Stomach smooth muscle (tissue), 2 donors: ENCODE measurements around the gene RXFP1.

Experiments used
- H3K27ac ChIP-seq: one replicate; pipeline ENCODE4 v1.7.0; 2013; ENCODE audit warnings: mild to moderate bottlenecking, low read length, inconsistent platforms
- H3K27me3 ChIP-seq, 2 donors: one replicate each; pipeline ENCODE4 v1.7.0; 2013; ENCODE audit warnings: low read length in 2 of 2; ENCODE audit not compliant: insufficient read depth in 2 of 2, control insufficient read depth in 1 of 2
- H3K36me3 ChIP-seq, 2 donors: one replicate each; pipeline ENCODE4 v1.7.0; 2013; ENCODE audit warnings: low read length in 2 of 2; ENCODE audit not compliant: control insufficient read depth in 2 of 2, insufficient read depth in 2 of 2
- H3K4me1 ChIP-seq: one replicate; pipeline ENCODE4 v1.7.0; 2013; ENCODE audit warnings: low read length; ENCODE audit not compliant: control insufficient read depth, insufficient read depth
- H3K4me3 ChIP-seq, 2 donors: one replicate each; pipeline ENCODE4 v1.7.0; 2013; ENCODE audit warnings: low read length in 2 of 2
- H3K9ac ChIP-seq, 2 donors: one replicate each; pipeline ENCODE4 v1.7.0; 2013; ENCODE audit warnings: low read length in 2 of 2, mild to moderate bottlenecking in 1 of 2
- H3K9me3 ChIP-seq, 2 donors: one replicate each; pipeline ENCODE4 v1.7.0; 2013; ENCODE audit warnings: low read length in 2 of 2; ENCODE audit not compliant: control insufficient read depth in 2 of 2
- donor health status: healthy.
- donor health status: Pancreatic carcinoma.

Gene RXFP1

GRCh38 chr4:158670975-158671664 lies 149.4 kb downstream of the RXFP1 start:
- peak overlapping the region; percentile 98 for H3K27ac ChIP-seq
- peak overlapping the region; percentile 75 to 99 for H3K9ac ChIP-seq
- peak overlapping the region; percentile 91 to 98 for H3K4me3 ChIP-seq

GRCh38 chr4:158671665-158671914 lies 149.9 kb downstream of the RXFP1 start, which contains the start of gene C4orf46:
Gene C4orf46, minus strand, starts transcription at chr4:158671887. Its CDS starts 86 bp downstream, at chr4:158671801.
- Histone ChIP-seq H3K4me1 (peaks cover 11% of the 10 kb centered on the region), H3K4me3 (peak within 1 kb of the TSS; percentile 91 to 98), H3K9ac (peak within 1 kb of the TSS; percentile 99 to 100), H3K9me3 (no peaks in the 10 kb centered on the region), H3K27ac (peak within 1 kb of the TSS; percentile 98), H3K36me3 (no peaks in the 10 kb centered on the region), H3K27me3 (no peaks in the 10 kb centered on the region)

More at GRCh38 chr4:158670975-158671664, 149.4 kb downstream of the RXFP1 start:
- Histone ChIP-seq H3K4me1 (peaks cover 11% of the 10 kb centered on the region), H3K9me3 (no peaks in the 10 kb centered on the region), H3K27me3 (no peaks in the 10 kb centered on the region), H3K36me3 (no peaks in the 10 kb centered on the region)

GRCh38 chr4:158671915-158672806 lies 150.5 kb downstream of the RXFP1 start, which contains the start of gene ETFDH:
Gene ETFDH, plus strand, starts transcription at chr4:158672296. Its CDS starts 161 bp downstream, at chr4:158672457.
- Histone ChIP-seq H3K27me3 (no peaks in the 10 kb centered on the region), H3K27ac (peak within 1 kb of the TSS; percentile 98), H3K4me1 (peaks cover 11% of the 10 kb centered on the region), H3K9ac (peak within 1 kb of the TSS; percentile 99 to 100), H3K36me3 (no peaks in the 10 kb centered on the region), H3K4me3 (peak within 1 kb of the TSS; percentile 91 to 98), H3K9me3 (no peaks in the 10 kb centered on the region)

GRCh38 chr4:158673633-158674032 lies 152.0 kb downstream of the RXFP1 start:
- Histone ChIP-seq H3K9me3 (no peaks in the 10 kb centered on the region), H3K36me3 (no peaks in the 10 kb centered on the region), H3K4me1 (peaks cover 11% of the 10 kb centered on the region), H3K27ac (no peak overlapping the region), H3K4me3 (no peak overlapping the region), H3K27me3 (no peaks in the 10 kb centered on the region), H3K9ac (no peak overlapping the region)

- peaks cover 4% of the 10 kb centered on the region for H3K4me1 ChIP-seq
- H3K9ac ChIP-seq, result no peak overlapping the region
- H3K27me3 ChIP-seq, result no peaks in the 10 kb centered on the region
- no peak overlapping the region for H3K27ac ChIP-seq
- H3K4me3 ChIP-seq, result no peak overlapping the region
- no peaks in the 10 kb centered on the region for H3K9me3 ChIP-seq
- no peaks in the 10 kb centered on the region for H3K36me3 ChIP-seq
Measured at GRCh38 chr4:158676076-158676475, 154.4 kb downstream of the RXFP1 start.

- H3K4me1 ChIP-seq, result no peaks in the 10 kb centered on the region
- H3K27ac ChIP-seq, result no peak overlapping the region
- H3K4me3 ChIP-seq, result no peak overlapping the region
- H3K36me3 ChIP-seq, result no peaks in the 10 kb centered on the region
- no peaks in the 10 kb centered on the region for H3K9me3 ChIP-seq
- H3K9ac ChIP-seq, result no peak overlapping the region
- H3K27me3 ChIP-seq, result no peaks in the 10 kb centered on the region
Measured at GRCh38 chr4:158678767-158679166, 157.1 kb downstream of the RXFP1 start.

- H3K4me3 ChIP-seq, result no peak overlapping the region
- no peak overlapping the region for H3K9ac ChIP-seq
- H3K4me1 ChIP-seq, result no peaks in the 10 kb centered on the region
- H3K9me3 ChIP-seq, result no peaks in the 10 kb centered on the region
- H3K27me3 ChIP-seq, result no peaks in the 10 kb centered on the region
- H3K36me3 ChIP-seq, result peaks cover 2 to 6% of the 10 kb centered on the region in 2 donors
- no peak overlapping the region for H3K27ac ChIP-seq
Measured at GRCh38 chr4:158681629-158682028, 159.9 kb downstream of the RXFP1 start.

GRCh38 chr4:158682066-158682465 lies 160.4 kb downstream of the RXFP1 start:
- Histone ChIP-seq H3K9ac (no peak overlapping the region), H3K4me3 (no peak overlapping the region), H3K36me3 (peaks cover 2 to 9% of the 10 kb centered on the region in 2 donors), H3K4me1 (no peaks in the 10 kb centered on the region), H3K27me3 (no peaks in the 10 kb centered on the region), H3K27ac (no peak overlapping the region), H3K9me3 (no peaks in the 10 kb centered on the region)

GRCh38 chr4:158688813-158689212 lies 167.1 kb downstream of the RXFP1 start:
- H3K27ac ChIP-seq, result no peak overlapping the region
- no peak overlapping the region for H3K9ac ChIP-seq
- H3K9me3 ChIP-seq, result no peaks in the 10 kb centered on the region
- peaks cover 15 to 21% of the 10 kb centered on the region in 2 donors for H3K36me3 ChIP-seq
- no peak overlapping the region for H3K4me3 ChIP-seq
- no peaks in the 10 kb centered on the region for H3K4me1 ChIP-seq
- no peaks in the 10 kb centered on the region for H3K27me3 ChIP-seq
